Endothelial cell of umbilical vein (primary cell): ENCODE measurements around the gene PHOX2A. TPM values are rescaled to one million over a fixed set of nuclear protein-coding genes. Genes with fewer than 3 reads are reported as not detected.

Experiments
- BruUV-seq: library from RNA; stranded (reverse); fragments of 400-500 nt; replicated peaks from 2 replicates; lab custom pipeline; 2021; lab: Mats Ljungman, UMichigan
- CTCF ChIA-PET: fragments of 300-600, 350-600 bp; sonication (Branson Sonifier 250); formaldehyde crosslinking; loops from one replicate; lab custom pipeline; 2021; ENCODE audit warnings: antibody characterized with exemption, inconsistent platforms; lab: Charles Lee
- POLR2A ChIA-PET: fragments of 300-600, 350-600 bp; sonication (Branson Sonifier 250); formaldehyde crosslinking; loops from one replicate; lab custom pipeline; 2021; ENCODE audit warnings: antibody characterized with exemption, inconsistent platforms; lab: Charles Lee
- DNase-seq: peaks from one replicate; pipeline ENCODE4 v3.0.0-alpha.2; 2011; ENCODE audit warnings: low read depth, low spot score
- FAIRE-seq: peaks from 2 replicates; lab custom pipeline; 2011; peaks lifted over from hg19 to GRCh38; lab: Jason Lieb, UNC
- H2AFZ ChIP-seq: 2 replicates; pipeline ENCODE4 v1.6.0; 2012; ENCODE audit warnings: low read depth, low read length, control low read depth, inconsistent platforms
- H3K27ac ChIP-seq: 2 replicates; pipeline ENCODE4 v1.5.1; 2011; ENCODE audit warnings: low read depth, mild to moderate bottlenecking, control low read depth, low read length, moderate library complexity; ENCODE audit not compliant: insufficient read depth
- H3K27me3 ChIP-seq, 2 experiments: 2 replicates each; pipeline versions ENCODE4 v1.6.0 to v1.6.1; 2011; ENCODE audit warnings: low read length in 2 of 2, mixed read lengths in 1 of 2; ENCODE audit not compliant: control insufficient read depth in 2 of 2, insufficient read depth in 2 of 2
- H3K36me3 ChIP-seq, 2 experiments: 2 replicates in 1 of 2; 3 replicates in 1 of 2; pipeline ENCODE4 v1.5.1; 2011; ENCODE audit warnings: low read length in 2 of 2, mild to moderate bottlenecking in 1 of 2, moderate library complexity in 1 of 2; ENCODE audit not compliant: control insufficient read depth in 2 of 2, insufficient read depth in 2 of 2; ENCODE audit errors: extremely low read depth in 1 of 2
- H3K4me1 ChIP-seq: 3 replicates; pipeline ENCODE4 v1.5.1; 2011; ENCODE audit warnings: mild to moderate bottlenecking, low read length; ENCODE audit not compliant: control insufficient read depth, insufficient read depth; ENCODE audit errors: extremely low read depth
- H3K4me2 ChIP-seq: 2 replicates; pipeline ENCODE4 v1.6.1; 2011; ENCODE audit warnings: low read length, control low read depth, mixed read lengths; ENCODE audit not compliant: insufficient read depth
- H3K4me3 ChIP-seq, 3 experiments: fragments of 200-600 bp in 1 of 3; sonication (generic), shearing (Covaris generic) in 1 of 3; replicated peaks in 1 of 3; 2 replicates each; pipeline ENCODE4 v1.5.1; 2011 to 2016; ENCODE audit warnings: control low read depth in 3 of 3, low read length in 3 of 3, mild to moderate bottlenecking in 2 of 3, inconsistent platforms in 1 of 3, low read depth in 1 of 3, moderate library complexity in 1 of 3; ENCODE audit not compliant: insufficient read depth in 1 of 3
- H3K79me2 ChIP-seq: 2 replicates; pipeline ENCODE4 v1.6.0; 2012; ENCODE audit warnings: low read length, inconsistent platforms; ENCODE audit not compliant: control insufficient read depth, insufficient read depth
- H3K9ac ChIP-seq: replicated peaks from 2 replicates; pipeline ENCODE3; 2011; ENCODE audit warnings: low read length, control low read depth; ENCODE audit not compliant: insufficient read depth; ENCODE audit errors: extremely low read depth
- H3K9me1 ChIP-seq: replicated peaks from 3 replicates; pipeline ENCODE4 v1.6.0; 2011; ENCODE audit warnings: mild to moderate bottlenecking, low read length; ENCODE audit not compliant: control insufficient read depth, insufficient read depth; ENCODE audit errors: extremely low read depth
- H3K9me3 ChIP-seq: replicated peaks from 2 replicates; pipeline ENCODE4 v1.5.1; 2012; ENCODE audit warnings: low read length, inconsistent platforms; ENCODE audit not compliant: control insufficient read depth, insufficient read depth
- H4K20me1 ChIP-seq: replicated peaks from 2 replicates; pipeline ENCODE3; 2011; ENCODE audit warnings: mild to moderate bottlenecking, low read length; ENCODE audit not compliant: control insufficient read depth, insufficient read depth; ENCODE audit errors: extremely low read depth
- EZH2 ChIP-seq: IDR thresholded peaks from 2 replicates; pipeline ENCODE4 v1.6.1; 2012; ENCODE audit warnings: borderline replicate concordance, low read depth, mild to moderate bottlenecking, moderate library complexity, low read length, inconsistent platforms; ENCODE audit not compliant: severe bottlenecking
- FOS ChIP-seq: IDR thresholded peaks from 2 replicates; pipeline ENCODE4 v1.6.1; 2011; ENCODE audit warnings: mild to moderate bottlenecking, low read length, moderate library complexity, borderline replicate concordance; ENCODE audit not compliant: insufficient read depth
- GATA2 ChIP-seq: IDR thresholded peaks from 2 replicates; pipeline ENCODE4 v1.7.0; 2011; ENCODE audit warnings: low read depth, mild to moderate bottlenecking, moderate library complexity, mixed read lengths, low read length; ENCODE audit not compliant: insufficient read length, insufficient read depth
- JUN ChIP-seq: IDR thresholded peaks from 2 replicates; pipeline ENCODE4 v1.6.1; 2011; ENCODE audit warnings: borderline replicate concordance, low read depth; ENCODE audit not compliant: insufficient read length, insufficient read depth
- MAX ChIP-seq: IDR thresholded peaks from 2 replicates; pipeline ENCODE4 v1.6.1; 2011; ENCODE audit not compliant: insufficient read depth, insufficient read length
- MYC ChIP-seq: IDR thresholded peaks from one replicate; pipeline ENCODE4 v1.6.1; 2011; ENCODE audit warnings: mild to moderate bottlenecking, low read depth, low read length
- POLR2A ChIP-seq: IDR thresholded peaks from 2 replicates; pipeline ENCODE4 v1.6.1; 2012; ENCODE audit warnings: low read depth, mild to moderate bottlenecking, control low read depth, low read length
- POLR2AphosphoS5 ChIP-seq: IDR thresholded peaks from 2 replicates; pipeline ENCODE4 v1.6.1; 2012; ENCODE audit warnings: low read depth, mild to moderate bottlenecking, control low read depth, low read length, moderate library complexity; ENCODE audit not compliant: insufficient read depth
- dilution Hi-C: fragments of 300-500 bp; cut with MboI; formaldehyde crosslinking; loops from one replicate; pipeline ENCODE4 v1.15.0; 2019; ENCODE audit warnings: low sequenced_read_pairs; ENCODE audit not compliant: extremely low pct_ligation_motif_present
- intact Hi-C: fragments of 100-400 bp; cut with micrococcal nuclease; formaldehyde crosslinking; loops from one replicate; pipeline ENCODE4 v1.10.0; 2022
- polyA plus RNA-seq, 4 experiments: library from polyadenylated mRNA; depleted of rRNA in 3 of 4; stranded (reverse) in 3 of 4; unstranded in 1 of 4; fragments of >200 nt; gene quantifications; 2 replicates each; pipeline versions ENCODE4 v1.2.1 to v1.2.3, GENCODE V29; 2011 to 2012; ENCODE audit warnings: missing spikeins in 1 of 4
- total RNA-seq: library from RNA; stranded (reverse); gene quantifications from 2 replicates; pipeline ENCODE4 v1.2.3, GENCODE V29; 2021
- TF ChIP-seq, protein P1 (sequence below), 2 donors: IDR thresholded peaks; 1 replicate in 1 of 2; 2 replicates in 1 of 2; pipeline ENCODE4 v1.5.1; 2011; ENCODE audit warnings: low read length in 2 of 2, mild to moderate bottlenecking in 2 of 2, moderate library complexity in 2 of 2, control low read depth in 1 of 2, inconsistent platforms in 1 of 2, low read depth in 1 of 2; ENCODE audit not compliant: insufficient read depth in 1 of 2; ENCODE audit errors: extremely low read depth in 1 of 2

PHOX2A gene
- total and polyA plus RNA-seq, 2 donors (not counting 3 experiments of a cell fraction or from before 2014, with no cell fraction given) = not detected

GRCh38 chr11:72253392-72253791 lies 9.4 kb upstream of the PHOX2A start:
- dilution Hi-C loops (no loop called here), intact Hi-C loops (no loop called here)
- no peak overlapping the region for H3K27ac ChIP-seq
- no peaks in the 10 kb centered on the region for H3K9me1 ChIP-seq
- POLR2A ChIA-PET = no interaction called here
- CTCF ChIA-PET = interaction anchor here (1.2 kb wide), 1 partner anchor 109 kb away, joined by 3 read pairs; no protein-coding TSS in a partner anchor
- no peak overlapping the region for H3K9ac ChIP-seq
- H3K27me3 ChIP-seq = peaks cover 19 to 25% of the 10 kb centered on the region in 2 experiments
- no peaks in the 10 kb centered on the region for H3K79me2 ChIP-seq
- DNase-seq (no peak), FAIRE-seq (no peak)
- H2AFZ ChIP-seq = no peak overlapping the region
- no TSS peak for BruUV-seq
- H4K20me1 ChIP-seq = no peaks in the 10 kb centered on the region
- H3K4me3 ChIP-seq = no peak overlapping the region
- no peaks in the 10 kb centered on the region for H3K36me3 ChIP-seq
- H3K9me3 ChIP-seq = no peaks in the 10 kb centered on the region
- no peaks in the 10 kb centered on the region for H3K4me1 ChIP-seq
- no peak for TF ChIP-seq GATA2
- TF ChIP-seq, protein P1, sequence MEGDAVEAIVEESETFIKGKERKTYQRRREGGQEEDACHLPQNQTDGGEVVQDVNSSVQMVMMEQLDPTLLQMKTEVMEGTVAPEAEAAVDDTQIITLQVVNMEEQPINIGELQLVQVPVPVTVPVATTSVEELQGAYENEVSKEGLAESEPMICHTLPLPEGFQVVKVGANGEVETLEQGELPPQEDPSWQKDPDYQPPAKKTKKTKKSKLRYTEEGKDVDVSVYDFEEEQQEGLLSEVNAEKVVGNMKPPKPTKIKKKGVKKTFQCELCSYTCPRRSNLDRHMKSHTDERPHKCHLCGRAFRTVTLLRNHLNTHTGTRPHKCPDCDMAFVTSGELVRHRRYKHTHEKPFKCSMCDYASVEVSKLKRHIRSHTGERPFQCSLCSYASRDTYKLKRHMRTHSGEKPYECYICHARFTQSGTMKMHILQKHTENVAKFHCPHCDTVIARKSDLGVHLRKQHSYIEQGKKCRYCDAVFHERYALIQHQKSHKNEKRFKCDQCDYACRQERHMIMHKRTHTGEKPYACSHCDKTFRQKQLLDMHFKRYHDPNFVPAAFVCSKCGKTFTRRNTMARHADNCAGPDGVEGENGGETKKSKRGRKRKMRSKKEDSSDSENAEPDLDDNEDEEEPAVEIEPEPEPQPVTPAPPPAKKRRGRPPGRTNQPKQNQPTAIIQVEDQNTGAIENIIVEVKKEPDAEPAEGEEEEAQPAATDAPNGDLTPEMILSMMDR (IDR thresholded peaks at IDR 0.05; ENCODE audit: extremely low read depth in 1 of 2, insufficient read depth in 1 of 2, low read depth in 1 of 2, low read length in 2 of 2) = no peak
- no peak for TF ChIP-seq POLR2AphosphoS5
- no peak for TF ChIP-seq POLR2A
- TF ChIP-seq MAX = no peak
- H3K4me2 ChIP-seq = no peak overlapping the region

DNA sequence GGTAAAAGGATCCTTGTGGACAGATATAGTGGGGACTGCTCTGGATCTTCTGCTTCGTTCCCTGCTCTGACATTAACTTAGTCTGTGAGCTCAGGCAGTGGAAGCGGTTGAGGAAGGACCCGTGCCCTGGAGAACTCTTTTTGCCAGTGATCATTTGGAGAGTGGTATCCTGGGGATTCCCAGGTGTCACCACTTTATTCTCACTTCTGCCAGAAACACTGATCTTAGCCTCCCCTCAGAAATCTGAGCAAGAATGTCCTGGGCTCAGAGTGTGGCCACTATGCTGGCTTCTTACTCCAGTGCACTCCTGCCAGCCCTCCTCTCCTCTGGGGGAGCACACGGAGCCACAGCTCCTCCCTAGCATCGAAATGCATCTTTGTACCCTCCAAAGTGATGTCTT lies 7.6 kb upstream of the PHOX2A start:
- H3K9me3 ChIP-seq = no peaks in the 10 kb centered on the region
- TF ChIP-seq EZH2 (no peak), POLR2A (no peak), MAX (no peak), MYC (no peak), FOS (no peak), GATA2 (no peak), JUN (no peak), POLR2AphosphoS5 (no peak)
- TF ChIP-seq, protein P1 (IDR thresholded peaks at IDR 0.05; ENCODE audit: extremely low read depth in 1 of 2, insufficient read depth in 1 of 2, low read depth in 1 of 2, low read length in 2 of 2) = no peak
- no peak overlapping the region for H3K27ac ChIP-seq
- H3K4me3 ChIP-seq = no peak overlapping the region
- H3K36me3 ChIP-seq = no peaks in the 10 kb centered on the region
- DNase-seq (no peak), FAIRE-seq (no peak)
- POLR2A ChIA-PET = no interaction called here
- intact Hi-C loops (no loop called here), dilution Hi-C loops (no loop called here)
- H2AFZ ChIP-seq = no peak overlapping the region
- H3K4me2 ChIP-seq = no peak overlapping the region
- peaks cover 31 to 40% of the 10 kb centered on the region in 2 experiments for H3K27me3 ChIP-seq
- BruUV-seq = no TSS peak
- no peak overlapping the region for H3K9ac ChIP-seq
- CTCF ChIA-PET = no interaction called here
- H3K4me1 ChIP-seq = no peaks in the 10 kb centered on the region
- H4K20me1 ChIP-seq = no peaks in the 10 kb centered on the region
- H3K9me1 ChIP-seq = no peaks in the 10 kb centered on the region
- no peaks in the 10 kb centered on the region for H3K79me2 ChIP-seq
